RWPE2 (cell line): ENCODE results near the gene SPNS3.
A peak's percentile ranks its signal among the peaks of the same experiment; 100 is the strongest.

Experiments
- ATAC-seq: fragments of 200-7000 bp; cut with Tn5 transposase; 3 replicates; pipeline ENCODE4 v1.9.1; 2021; ENCODE audit warnings: low read depth
- DNase-seq: peaks from one replicate; pipeline ENCODE4 v3.0.0-alpha.2; 2020; ENCODE audit warnings: low spot score
- H3K27ac ChIP-seq: fragments of 450-650 bp; 2 replicates; pipeline ENCODE4 v1.5.1; 2017; ENCODE audit warnings: mild to moderate bottlenecking; ENCODE audit not compliant: poor library complexity, severe bottlenecking
- H3K27me3 ChIP-seq: fragments of 250-450 bp; sonication (Bioruptor Pico); 2 replicates; pipeline ENCODE4 v1.5.1; 2021; ENCODE audit warnings: mild to moderate bottlenecking, moderate library complexity; ENCODE audit not compliant: insufficient read depth, poor library complexity, severe bottlenecking
- H3K36me3 ChIP-seq: fragments of 250-450 bp; sonication (Bioruptor Pico); 2 replicates; pipeline ENCODE4 v1.5.1; 2020; ENCODE audit warnings: low read depth, mild to moderate bottlenecking, moderate library complexity
- H3K4me1 ChIP-seq: fragments of 250-450 bp; sonication (Bioruptor Pico); 2 replicates; pipeline ENCODE4 v1.5.1; 2021; ENCODE audit warnings: mild to moderate bottlenecking, moderate library complexity; ENCODE audit not compliant: insufficient read depth, poor library complexity, severe bottlenecking
- H3K4me3 ChIP-seq: fragments of 250-450 bp; sonication (Bioruptor Pico); 2 replicates; pipeline ENCODE4 v1.5.1; 2021; ENCODE audit warnings: mild to moderate bottlenecking, moderate library complexity; ENCODE audit not compliant: severe bottlenecking
- H3K9me3 ChIP-seq: fragments of 250-450 bp; sonication (Bioruptor Pico); 2 replicates; pipeline ENCODE4 v1.5.1; 2021; ENCODE audit warnings: mild to moderate bottlenecking, moderate library complexity; ENCODE audit not compliant: severe bottlenecking
- TF ChIP-seq, protein P1 (sequence below): fragments of 450-650 bp; IDR thresholded peaks from one replicate; pipeline ENCODE4 v1.5.1; 2017; ENCODE audit warnings: mild to moderate bottlenecking, moderate library complexity; ENCODE audit not compliant: poor library complexity, severe bottlenecking

SPNS3 gene

DNA sequence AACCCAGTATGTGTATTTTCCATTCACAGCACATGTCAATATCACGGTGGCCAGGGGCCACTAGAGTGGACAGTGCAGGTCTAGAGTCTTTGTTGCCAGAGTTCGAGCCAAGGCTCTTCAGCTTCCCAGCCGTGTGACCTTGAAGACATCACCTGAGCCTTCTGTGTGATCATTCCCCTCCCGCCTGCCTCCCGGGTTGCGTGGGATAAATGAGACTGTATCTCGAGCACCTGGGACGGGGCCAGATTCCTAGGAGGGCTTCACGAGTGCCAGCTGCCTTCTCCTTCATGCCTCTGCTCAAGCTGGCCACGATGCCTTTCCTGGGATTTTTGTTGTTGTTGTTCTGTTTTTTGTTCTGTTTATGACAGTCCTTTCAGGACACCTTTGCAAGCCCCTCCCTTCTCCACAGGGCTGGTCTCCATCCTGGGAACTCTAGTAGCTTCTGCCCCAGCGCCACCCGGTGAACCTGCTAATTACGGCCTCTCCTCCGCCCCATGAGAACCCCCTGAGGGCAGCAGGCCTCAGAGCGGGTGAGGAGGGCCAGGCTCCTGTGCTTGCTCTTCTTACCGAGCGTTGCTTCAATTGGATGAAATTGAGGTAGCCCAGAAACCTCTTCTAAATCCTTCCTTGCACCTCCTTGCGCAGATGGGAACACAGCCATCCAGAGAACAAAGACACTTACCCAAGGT is 68.9 kb downstream of the SPNS3 start:
- Histone ChIP-seq H3K36me3 (no peaks in the 10 kb centered on the region), H3K27ac (no peak overlapping the region), H3K4me1 (peaks cover 5% of the 10 kb centered on the region), H3K9me3 (no peaks in the 10 kb centered on the region), H3K27me3 (peaks cover 23% of the 10 kb centered on the region), H3K4me3 (no peak overlapping the region)
- no peak for DNase-seq
- TF ChIP-seq, protein P1, sequence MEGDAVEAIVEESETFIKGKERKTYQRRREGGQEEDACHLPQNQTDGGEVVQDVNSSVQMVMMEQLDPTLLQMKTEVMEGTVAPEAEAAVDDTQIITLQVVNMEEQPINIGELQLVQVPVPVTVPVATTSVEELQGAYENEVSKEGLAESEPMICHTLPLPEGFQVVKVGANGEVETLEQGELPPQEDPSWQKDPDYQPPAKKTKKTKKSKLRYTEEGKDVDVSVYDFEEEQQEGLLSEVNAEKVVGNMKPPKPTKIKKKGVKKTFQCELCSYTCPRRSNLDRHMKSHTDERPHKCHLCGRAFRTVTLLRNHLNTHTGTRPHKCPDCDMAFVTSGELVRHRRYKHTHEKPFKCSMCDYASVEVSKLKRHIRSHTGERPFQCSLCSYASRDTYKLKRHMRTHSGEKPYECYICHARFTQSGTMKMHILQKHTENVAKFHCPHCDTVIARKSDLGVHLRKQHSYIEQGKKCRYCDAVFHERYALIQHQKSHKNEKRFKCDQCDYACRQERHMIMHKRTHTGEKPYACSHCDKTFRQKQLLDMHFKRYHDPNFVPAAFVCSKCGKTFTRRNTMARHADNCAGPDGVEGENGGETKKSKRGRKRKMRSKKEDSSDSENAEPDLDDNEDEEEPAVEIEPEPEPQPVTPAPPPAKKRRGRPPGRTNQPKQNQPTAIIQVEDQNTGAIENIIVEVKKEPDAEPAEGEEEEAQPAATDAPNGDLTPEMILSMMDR = no peak
- ATAC-seq = no peak

DNA sequence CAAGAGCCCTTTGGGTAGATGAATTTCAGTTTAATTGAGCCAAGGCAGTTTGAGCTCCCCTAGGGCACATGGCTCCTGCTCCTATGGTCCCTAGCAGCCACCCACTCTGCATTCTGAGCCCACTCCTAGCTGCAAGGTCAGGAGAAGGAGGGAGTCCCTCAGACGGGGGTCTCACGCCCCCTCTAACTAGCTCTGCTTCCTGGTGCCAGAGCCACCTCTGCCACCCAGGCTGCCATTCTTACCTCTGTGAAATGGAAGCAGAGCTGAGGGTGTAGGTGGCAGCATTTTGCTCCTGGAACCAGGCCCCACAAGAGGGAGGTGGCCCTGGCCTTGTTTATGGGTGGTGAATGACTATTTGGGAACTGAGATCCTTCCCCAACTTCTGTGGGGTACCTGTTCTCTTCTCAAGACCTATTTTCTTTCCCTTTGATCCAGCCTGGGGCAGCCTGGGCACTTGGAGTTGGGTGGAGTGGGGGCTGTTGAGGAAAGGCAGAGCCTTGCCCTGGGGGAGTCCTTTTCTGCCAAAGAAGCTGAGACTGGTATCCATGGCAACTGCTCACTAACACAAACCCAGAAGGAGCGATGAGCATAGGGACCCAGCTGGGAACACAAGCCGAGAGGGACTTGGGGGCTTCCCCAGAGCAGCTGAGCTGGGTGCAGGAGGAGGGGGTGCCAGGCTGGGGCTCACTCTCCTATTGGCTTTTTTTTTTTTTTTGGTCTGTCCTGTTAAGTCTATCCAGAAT is 69.7 kb downstream of the SPNS3 start:
- DNase-seq (no peak), ATAC-seq (no peak)
- Histone ChIP-seq H3K9me3 (no peaks in the 10 kb centered on the region), H3K4me1 (no peaks in the 10 kb centered on the region), H3K27me3 (peaks cover 19% of the 10 kb centered on the region), H3K4me3 (no peak overlapping the region), H3K36me3 (no peaks in the 10 kb centered on the region), H3K27ac (no peak overlapping the region)
- TF ChIP-seq, protein P1 = no peak

DNA sequence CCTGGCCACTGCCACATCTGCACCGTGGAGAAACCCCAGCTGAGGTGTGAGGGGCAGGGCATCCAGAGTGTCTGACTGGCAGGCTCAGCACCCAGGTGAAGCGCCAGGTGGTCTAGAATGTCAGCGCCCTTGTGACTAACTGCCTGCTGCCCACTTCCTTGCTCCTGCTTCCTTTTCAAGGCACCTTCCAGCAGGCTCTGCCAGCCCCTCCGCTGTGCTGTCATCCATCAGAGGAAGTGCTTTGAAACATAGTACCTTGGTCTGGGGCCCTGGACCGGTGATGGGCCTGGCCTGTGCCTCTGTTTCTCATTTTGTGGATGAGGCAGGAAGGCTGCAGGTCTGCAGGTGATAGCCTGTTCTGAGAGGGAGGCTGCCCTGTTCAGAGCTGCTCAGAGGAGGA is 70.4 kb downstream of the SPNS3 start:
- no peaks in the 10 kb centered on the region for H3K4me1 ChIP-seq
- peak; percentile 36; the same call in 1 of the 3 replicates for ATAC-seq
- no peak for DNase-seq
- no peaks in the 10 kb centered on the region for H3K36me3 ChIP-seq
- peaks cover 17% of the 10 kb centered on the region for H3K27me3 ChIP-seq
- H3K27ac ChIP-seq = no peak overlapping the region
- no peak overlapping the region for H3K4me3 ChIP-seq
- TF ChIP-seq, protein P1 = no peak
- no peaks in the 10 kb centered on the region for H3K9me3 ChIP-seq

DNA sequence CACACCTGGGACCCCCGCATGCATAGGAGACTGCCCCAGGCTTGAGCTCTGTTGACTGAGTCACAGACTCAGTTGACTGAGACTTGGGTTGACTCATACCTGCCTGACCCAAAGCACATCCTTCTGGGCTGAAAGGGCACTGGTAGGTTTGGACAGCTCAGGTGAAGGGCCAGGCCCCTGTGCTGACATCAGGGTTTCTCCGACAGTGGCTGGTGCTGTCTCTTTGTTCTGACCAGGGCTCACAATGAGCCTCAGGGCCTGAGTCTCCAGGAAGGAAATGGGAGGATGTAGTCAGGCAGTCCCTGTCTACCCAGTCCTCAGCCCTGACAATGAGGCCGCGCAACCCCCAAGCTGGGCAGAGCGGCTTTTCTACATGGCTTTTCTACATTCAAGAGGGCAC is 71.4 kb downstream of the SPNS3 start:
- no peaks in the 10 kb centered on the region for H3K4me1 ChIP-seq
- TF ChIP-seq, protein P1 = no peak
- no peak overlapping the region for H3K27ac ChIP-seq
- ATAC-seq = peak; percentile 54
- H3K9me3 ChIP-seq = no peaks in the 10 kb centered on the region
- H3K27me3 ChIP-seq = peaks cover 7% of the 10 kb centered on the region
- DNase-seq = no peak
- H3K36me3 ChIP-seq = no peaks in the 10 kb centered on the region
- no peak overlapping the region for H3K4me3 ChIP-seq
